Activated CD4-positive, alpha-beta T cell treated with anti-CD3 and anti-CD28 coated beads for 4 hours (primary cell): ENCODE data around the gene PDCD11.
"Not testable (repeated sequence)": the region's sequence is repeated elsewhere in the genome, so short reads cannot be mapped to it uniquely, and the experiment has no call there.

Source experiments
- DNase-seq, 2 donors: peaks; one replicate each; pipeline ENCODE4 v3.0.0-alpha.2; 2020

Gene PDCD11

GRCh38 chr10:103478671-103479070, 82.2 kb downstream of the PDCD11 start:
- DNase-seq = no peak

- DNase-seq = no peak
These were observed 82.7 kb downstream of the PDCD11 start, which contains the start of gene CALHM3 for GRCh38 chr10:103479135-103479534. CALHM3 (minus strand) TSS chr10:103479240; CDS start chr10:103479032, 208 bp downstream.

DNA sequence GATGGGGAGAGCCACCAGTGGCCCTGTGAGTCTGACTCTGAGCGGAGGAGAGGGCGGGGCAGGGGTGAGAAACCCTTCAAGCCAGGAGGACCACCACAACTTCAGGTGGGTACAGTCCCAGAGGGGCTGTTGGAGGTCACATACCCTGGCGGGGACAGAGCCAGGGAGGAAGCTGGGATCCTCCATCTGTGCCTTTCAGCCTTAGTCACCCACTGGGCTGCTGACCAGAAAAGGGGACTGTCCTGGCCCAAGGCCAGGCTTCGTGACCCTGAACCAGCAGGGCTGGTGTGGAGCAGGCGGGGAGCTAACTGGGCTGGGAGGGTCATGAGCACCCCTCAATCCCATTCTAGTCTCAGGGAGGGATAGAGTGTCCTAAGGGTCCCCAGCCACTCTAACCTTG, 84.1 kb downstream of the PDCD11 start:
- DNase-seq = no peak

DNA sequence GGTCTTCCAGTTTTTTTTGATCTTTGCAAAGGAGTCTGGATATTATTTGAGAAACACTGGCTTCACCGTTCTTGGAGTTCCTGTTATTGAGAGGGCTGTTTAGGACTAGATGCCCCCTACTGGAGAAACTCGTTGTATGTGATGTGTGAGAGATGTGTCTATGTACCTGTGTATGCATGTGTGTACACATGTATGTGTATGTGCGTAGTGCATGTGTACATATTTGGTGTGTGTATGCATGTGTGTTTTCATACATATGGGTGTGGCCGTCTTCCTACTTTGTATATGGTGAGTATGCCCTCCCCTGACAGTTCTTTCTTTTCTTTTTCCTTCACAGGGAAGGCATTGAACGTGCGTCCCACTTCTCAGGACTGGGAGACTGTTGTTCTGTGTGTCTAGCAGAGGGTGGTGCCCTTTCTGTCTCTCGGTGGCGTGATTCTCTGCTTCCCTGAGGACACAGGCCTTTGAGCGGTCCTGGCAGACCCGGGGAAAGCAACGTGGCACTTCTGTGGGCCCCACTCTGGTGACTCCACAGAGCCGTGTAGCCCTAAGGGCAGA, 85.6 kb downstream of the PDCD11 start:
- peak in 1 of 2 donors; percentile 57 for DNase-seq

- not testable (repeated sequence) for DNase-seq
These were observed 90.4 kb downstream of the PDCD11 start for GRCh38 chr10:103486635-103487409.

- no peak for DNase-seq
These were observed 90.9 kb downstream of the PDCD11 start for GRCh38 chr10:103487410-103487708.

- DNase-seq = no peak
These were observed 94.5 kb downstream of the PDCD11 start for GRCh38 chr10:103490986-103491314.

DNA sequence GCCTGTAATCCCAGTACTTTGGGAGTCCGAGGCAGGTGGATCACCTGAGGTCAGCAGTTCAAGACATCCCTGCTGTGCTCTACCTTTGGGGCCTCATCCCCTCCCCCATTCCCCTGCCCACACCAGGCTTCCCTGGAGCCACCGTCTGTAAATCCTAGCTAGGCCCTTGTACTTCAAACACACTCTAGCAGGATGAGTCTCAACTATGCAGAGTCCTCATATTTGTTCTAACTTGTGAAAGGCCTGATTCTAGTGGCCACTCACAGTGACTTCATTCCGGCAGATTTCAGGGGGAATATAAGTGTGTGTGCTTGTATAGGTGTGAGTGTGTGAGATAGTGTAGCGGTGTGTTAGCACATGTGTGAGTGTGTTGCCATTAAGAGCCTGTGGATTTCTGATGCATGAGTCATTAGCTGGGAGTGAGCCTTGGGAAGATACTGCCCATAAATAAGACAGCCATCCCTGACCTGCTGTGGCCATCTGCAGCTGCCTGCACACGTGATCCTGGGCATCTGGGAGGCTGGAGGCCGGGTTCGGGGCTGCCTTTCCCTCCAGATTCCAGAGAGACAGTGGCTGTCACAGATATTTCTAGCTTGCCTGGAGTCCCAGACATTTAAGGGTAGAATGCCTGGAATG, 95.4 kb downstream of the PDCD11 start:
- DNase-seq = no peak

DNA sequence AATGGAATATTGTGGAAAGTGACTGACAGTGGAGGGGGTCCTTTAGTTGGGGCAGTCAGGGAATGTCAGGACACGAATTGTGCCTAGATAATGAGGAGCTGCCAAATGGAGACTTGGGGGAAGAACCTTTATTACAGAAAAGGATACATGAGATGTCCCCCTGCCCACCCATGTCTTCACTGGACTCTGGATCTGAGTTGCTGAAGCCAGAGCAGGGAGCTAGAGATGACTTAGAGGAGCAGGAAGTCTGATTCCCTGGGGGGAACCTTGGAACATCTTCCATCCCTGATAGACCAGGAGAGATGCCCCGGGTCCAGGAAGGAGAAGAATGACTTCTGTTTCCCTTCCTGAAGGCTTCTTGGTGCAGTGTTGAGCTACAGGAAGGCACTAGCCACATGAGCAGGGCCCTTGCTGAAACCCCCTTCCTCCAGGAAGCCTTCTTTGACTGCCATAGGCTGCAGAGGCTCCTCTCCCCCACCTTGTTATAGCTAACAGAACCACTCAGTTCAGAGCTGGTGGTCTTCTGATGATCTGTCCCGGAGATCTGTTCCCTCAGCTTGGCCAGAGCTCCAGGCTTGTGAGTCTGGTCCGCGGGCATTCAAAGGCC, 96.3 kb downstream of the PDCD11 start:
- DNase-seq = no peak

DNA sequence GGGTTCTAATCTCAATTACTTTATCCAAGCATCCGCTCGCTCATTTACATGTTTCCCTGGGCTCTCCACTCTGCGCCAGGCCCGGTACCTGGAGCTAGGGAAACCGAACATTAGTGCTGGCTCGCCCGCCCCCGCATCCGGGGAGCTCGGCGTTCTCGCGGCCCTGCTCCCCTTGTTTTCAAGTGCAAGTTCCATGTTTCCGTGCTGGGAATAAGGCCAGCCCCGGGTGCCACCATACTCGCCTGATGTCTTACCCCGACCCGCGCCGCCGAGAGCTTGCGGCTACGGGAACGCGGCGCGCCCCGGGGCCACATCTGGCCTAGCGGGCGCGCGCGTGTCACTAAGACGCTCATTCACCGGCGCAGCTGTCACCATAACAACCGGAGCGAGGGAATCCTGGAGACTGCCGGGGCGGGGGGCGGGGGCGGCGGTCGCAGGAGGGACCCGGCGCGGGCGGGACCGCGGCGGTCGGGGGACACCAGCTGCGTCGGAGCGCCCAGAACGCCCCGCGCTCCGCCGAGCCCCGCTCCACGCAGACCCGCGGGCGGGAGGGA, 97.0 kb downstream of the PDCD11 start, which contains the start of gene NEURL1:
TSS of gene NEURL1 (plus strand) at position 344 of the 554 bp plus-strand sequence. CDS start 683 bp downstream, outside the sequence.
- peak in 1 of 2 donors; percentile 13 for DNase-seq

DNA sequence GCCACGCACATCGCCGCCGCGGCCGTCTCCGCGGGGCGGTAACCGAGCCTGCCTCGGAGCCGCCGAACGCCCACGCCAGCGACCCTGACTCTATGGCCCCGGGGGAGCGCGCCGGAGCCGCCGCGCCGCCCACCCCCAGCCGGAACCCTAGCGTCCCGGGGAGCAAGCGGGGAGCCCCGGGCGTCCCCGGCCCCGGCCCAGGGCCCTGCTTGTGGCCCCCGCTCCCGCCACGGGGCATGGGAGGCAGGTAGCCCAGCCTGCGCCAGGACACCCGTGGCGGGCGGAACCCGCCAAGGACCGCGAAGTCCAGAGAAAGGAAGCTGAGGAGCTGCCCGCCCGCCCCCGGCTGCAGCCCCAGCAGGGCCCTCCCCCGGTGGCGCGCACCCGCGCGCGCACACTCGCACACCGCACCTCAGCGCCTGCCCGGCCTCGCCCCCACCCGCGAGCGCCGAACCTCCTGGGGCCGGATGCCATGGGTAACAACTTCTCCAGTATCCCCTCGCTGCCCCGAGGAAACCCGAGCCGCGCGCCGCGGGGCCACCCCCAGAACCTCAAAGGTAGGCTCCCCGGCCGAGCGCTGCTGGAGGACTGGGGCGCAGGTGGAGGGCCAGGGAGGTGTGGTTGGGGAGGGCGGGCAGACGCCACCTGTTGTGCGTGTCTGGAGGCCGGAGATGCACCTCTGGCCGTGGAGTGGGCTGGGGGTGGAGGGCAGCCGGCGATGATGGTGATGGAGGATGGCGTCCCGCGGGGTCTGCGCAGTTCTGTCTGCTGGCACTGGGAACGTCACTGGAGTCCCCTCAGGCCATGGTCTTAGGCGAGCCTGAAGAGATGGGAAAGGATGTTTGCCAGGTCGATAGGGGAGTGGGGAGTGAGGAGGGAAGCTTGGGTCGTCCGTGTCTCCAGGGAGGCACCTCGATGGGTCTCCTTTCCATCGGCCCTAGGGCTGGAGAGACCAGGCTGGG, 97.8 kb downstream of the PDCD11 start:
- DNase-seq = peak in 1 of 2 donors; percentile 6

GRCh38 chr10:103495321-103495720, 98.9 kb downstream of the PDCD11 start:
- no peak for DNase-seq
